H1 (cell line): ENCODE measurements around the gene PCNP.

Experiments
- CTCF ChIP-seq, 3 experiments: IDR thresholded peaks; 1 replicate in 2 of 3; 2 replicates in 1 of 3; pipeline versions ENCODE4 v1.5.1 to v1.6.1; 2011; ENCODE audit warnings: low read length in 3 of 3, mild to moderate bottlenecking in 3 of 3, inconsistent platforms in 2 of 3, low read depth in 1 of 3, moderate library complexity in 1 of 3; ENCODE audit not compliant: insufficient read depth in 1 of 3; ENCODE audit errors: control extremely low read depth in 1 of 3
- EGR1 ChIP-seq: IDR thresholded peaks from 2 replicates; pipeline ENCODE4 v1.6.1; 2011; ENCODE audit warnings: low read depth, low read length, borderline replicate concordance

- TF ChIP-seq CTCF (IDR thresholded peaks at IDR 0.05; ENCODE audit: control extremely low read depth in 1 of 3, insufficient read depth in 1 of 3, low read depth in 1 of 3, low read length in 3 of 3) (no peak), EGR1 (no peak)
These were observed 37.7 kb upstream of the PCNP start for GRCh38 chr3:101536266-101536665.
